Activated T-helper 17 cell treated with anti-CD3 and anti-CD28 coated beads, Interleukin-2, amount 50 U/mL, for 72 hours (primary cell): ENCODE measurements around the gene WASHC2A. TPM values are rescaled to one million over a fixed set of nuclear protein-coding genes. Genes with fewer than 3 reads are reported as not detected.
"Not testable (repeated sequence)": the region's sequence is repeated elsewhere in the genome, so short reads cannot be mapped to it uniquely, and the experiment has no call there.

Source experiments
- ATAC-seq: fragments of 150-1000 bp; cut with Tn5 transposase; replicated peaks from 2 replicates; pipeline ENCODE4 v1.10.0; 2021; ENCODE audit warnings: mild to moderate bottlenecking, moderate library complexity
- H3K27ac Mint-ChIP-seq: one replicate; pipeline ENCODE4 v1.8.0; 2022; ENCODE audit warnings: mixed read lengths
- H3K27me3 Mint-ChIP-seq: one replicate; pipeline ENCODE4 v1.8.0; 2022; ENCODE audit warnings: mixed read lengths
- H3K36me3 Mint-ChIP-seq: one replicate; pipeline ENCODE4 v1.8.0; 2022; ENCODE audit warnings: low read depth, mild to moderate bottlenecking, mixed read lengths
- H3K4me1 Mint-ChIP-seq: one replicate; pipeline ENCODE4 v1.8.0; 2022; ENCODE audit warnings: mixed read lengths
- H3K4me3 Mint-ChIP-seq: one replicate; pipeline ENCODE4 v1.8.0; 2022; ENCODE audit warnings: mild to moderate bottlenecking, mixed read lengths
- H3K9me3 Mint-ChIP-seq: one replicate; pipeline ENCODE4 v1.8.0; 2022; ENCODE audit warnings: mixed read lengths
- total RNA-seq, 2 donors: library from RNA; stranded (reverse); gene quantifications; one replicate each; pipeline ENCODE4 v1.2.3, GENCODE V29; 2022

WASHC2A gene, protein sequence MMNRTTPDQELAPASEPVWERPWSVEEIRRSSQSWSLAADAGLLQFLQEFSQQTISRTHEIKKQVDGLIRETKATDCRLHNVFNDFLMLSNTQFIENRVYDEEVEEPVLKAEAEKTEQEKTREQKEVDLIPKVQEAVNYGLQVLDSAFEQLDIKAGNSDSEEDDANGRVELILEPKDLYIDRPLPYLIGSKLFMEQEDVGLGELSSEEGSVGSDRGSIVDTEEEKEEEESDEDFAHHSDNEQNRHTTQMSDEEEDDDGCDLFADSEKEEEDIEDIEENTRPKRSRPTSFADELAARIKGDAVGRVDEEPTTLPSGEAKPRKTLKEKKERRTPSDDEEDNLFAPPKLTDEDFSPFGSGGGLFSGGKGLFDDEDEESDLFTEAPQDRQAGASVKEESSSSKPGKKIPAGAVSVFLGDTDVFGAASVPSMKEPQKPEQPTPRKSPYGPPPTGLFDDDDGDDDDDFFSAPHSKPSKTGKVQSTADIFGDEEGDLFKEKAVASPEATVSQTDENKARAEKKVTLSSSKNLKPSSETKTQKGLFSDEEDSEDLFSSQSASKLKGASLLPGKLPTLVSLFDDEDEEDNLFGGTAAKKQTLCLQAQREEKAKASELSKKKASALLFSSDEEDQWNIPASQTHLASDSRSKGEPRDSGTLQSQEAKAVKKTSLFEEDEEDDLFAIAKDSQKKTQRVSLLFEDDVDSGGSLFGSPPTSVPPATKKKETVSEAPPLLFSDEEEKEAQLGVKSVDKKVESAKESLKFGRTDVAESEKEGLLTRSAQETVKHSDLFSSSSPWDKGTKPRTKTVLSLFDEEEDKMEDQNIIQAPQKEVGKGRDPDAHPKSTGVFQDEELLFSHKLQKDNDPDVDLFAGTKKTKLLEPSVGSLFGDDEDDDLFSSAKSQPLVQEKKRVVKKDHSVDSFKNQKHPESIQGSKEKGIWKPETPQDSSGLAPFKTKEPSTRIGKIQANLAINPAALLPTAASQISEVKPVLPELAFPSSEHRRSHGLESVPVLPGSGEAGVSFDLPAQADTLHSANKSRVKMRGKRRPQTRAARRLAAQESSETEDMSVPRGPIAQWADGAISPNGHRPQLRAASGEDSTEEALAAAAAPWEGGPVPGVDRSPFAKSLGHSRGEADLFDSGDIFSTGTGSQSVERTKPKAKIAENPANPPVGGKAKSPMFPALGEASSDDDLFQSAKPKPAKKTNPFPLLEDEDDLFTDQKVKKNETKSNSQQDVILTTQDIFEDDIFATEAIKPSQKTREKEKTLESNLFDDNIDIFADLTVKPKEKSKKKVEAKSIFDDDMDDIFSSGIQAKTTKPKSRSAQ (N-terminal part only)
- 10 to 100 TPM; 38.4 to 40.7 TPM for total RNA-seq

GRCh38 chr10:50067546-50068351 is at the start of gene WASHC2A:
WASHC2A (plus strand) TSS chr10:50067954; CDS start chr10:50068006, 52 bp downstream.
- Mint-ChIP-seq H3K27ac (peak within 1 kb of the TSS; percentile 86), H3K4me3 (peak within 1 kb of the TSS; percentile 70), H3K36me3 (peaks cover 25% of the 10 kb centered on the region), H3K4me1 (peaks cover 10% of the 10 kb centered on the region)
- not testable (repeated sequence) for H3K9me3 Mint-ChIP-seq, H3K27me3 Mint-ChIP-seq
- ATAC-seq: peak; percentile 96

DNA sequence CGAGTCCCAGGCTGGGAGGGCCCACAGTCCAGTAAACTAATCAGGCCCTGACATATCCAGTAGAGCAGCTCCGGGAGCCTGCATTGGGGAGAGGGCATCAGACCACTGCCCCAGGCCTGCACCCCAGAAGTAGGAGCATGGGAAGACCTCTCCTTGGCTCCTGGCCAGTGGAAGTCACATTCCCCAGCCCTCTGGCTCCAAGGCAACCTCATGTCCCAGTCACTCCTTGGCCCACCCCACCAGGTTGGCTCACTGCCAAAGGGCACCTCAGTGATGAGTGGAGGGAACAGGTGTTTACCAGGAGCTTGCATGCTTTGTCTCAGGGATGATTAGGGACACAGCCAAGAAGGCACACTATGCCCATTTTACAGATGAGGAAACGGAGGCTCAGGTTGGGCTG is 48.5 kb upstream of the WASHC2A start:
- not testable (repeated sequence) for H3K4me1 Mint-ChIP-seq, ATAC-seq, H3K36me3 Mint-ChIP-seq, H3K9me3 Mint-ChIP-seq, H3K27me3 Mint-ChIP-seq, H3K4me3 Mint-ChIP-seq, H3K27ac Mint-ChIP-seq

DNA sequence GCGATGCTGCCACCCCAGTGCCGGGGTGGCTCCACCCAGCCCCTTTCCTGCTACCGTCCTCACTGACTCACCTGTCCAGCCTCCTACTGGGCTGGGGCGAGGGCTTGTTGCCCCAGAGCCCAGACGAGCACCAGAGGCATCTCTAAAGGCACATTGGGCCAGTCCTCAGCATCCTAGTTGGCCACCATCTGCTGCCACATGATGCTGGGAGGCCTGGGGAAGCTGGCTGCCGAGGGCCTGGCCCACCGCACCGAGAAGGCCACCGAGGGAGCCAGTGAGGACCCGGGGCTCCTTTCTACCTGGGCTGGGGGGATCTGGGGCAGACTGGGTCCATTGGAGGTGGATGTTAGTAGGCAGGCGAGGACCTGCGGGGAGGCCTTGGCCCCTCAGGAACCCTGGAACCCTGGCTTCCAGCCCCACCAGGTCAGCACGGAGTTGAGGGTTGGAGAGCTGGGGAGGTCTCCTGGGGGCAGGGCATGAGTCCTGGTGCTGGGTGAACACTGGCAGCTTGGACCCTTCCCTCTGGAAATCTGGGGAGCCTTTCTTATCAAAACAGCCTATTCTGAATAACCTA is 47.2 kb upstream of the WASHC2A start:
- H3K27ac Mint-ChIP-seq, H3K9me3 Mint-ChIP-seq, H3K4me3 Mint-ChIP-seq, H3K36me3 Mint-ChIP-seq, H3K4me1 Mint-ChIP-seq, ATAC-seq, H3K27me3 Mint-ChIP-seq: not testable (repeated sequence)

DNA sequence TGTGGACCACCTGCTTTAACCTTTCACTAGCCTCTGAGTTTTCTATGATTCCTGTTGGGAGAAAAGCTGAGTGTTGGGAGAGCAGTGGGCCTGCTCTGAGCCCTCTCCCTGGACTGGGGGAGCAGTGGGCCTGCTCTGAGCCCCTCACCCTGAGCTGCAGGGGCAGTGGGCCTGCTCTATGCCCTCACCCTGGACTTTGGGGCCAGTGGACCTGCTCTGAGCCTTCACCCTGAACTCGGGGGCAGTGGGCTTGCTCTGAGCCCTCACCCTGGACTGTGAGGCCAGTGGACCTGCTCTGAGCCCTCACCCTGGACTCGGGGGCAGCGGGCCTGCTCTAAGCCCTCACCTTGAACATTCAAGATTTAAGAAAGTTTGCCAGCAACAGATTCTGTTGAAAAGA is 46.1 kb upstream of the WASHC2A start:
- H3K27ac Mint-ChIP-seq: no peak overlapping the region
- H3K4me1 Mint-ChIP-seq: no peaks in the 10 kb centered on the region
- peaks cover 14% of the 10 kb centered on the region for H3K27me3 Mint-ChIP-seq

DNA sequence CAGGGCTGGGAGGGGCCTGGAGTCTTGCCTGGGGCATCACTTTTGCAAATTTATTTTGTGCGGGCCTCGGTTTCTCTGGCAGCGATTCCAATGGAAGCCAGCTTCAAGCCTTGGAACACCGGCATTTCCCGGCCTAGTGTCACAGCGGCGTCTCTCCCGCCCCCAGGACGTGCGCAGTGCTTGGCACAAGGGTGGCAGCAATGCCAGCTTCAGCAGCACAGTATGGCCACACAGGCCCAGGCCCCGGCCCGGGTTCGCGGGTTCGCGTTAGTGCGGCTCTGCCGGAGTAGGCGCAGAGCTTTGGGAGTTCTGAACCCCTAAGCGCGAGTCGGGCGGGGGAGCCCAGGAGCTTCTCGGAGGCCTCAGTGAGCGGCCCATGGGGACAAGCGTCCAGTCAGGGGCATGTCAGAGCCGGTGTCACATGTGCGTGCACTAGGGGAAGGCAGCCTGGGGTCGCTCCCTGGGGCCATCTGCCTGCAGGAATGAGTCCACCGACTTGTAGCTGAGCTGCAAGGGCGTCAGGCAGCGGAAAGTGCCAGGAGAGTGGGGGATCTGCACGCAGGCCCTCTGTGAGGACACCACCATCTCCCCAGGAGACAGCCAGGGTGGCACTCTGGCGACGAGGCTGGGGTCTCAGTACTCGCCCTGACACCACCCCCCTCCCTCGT is 42.9 kb upstream of the WASHC2A start:
- H3K27me3 Mint-ChIP-seq: peaks cover 14% of the 10 kb centered on the region
- not testable (repeated sequence) for H3K36me3 Mint-ChIP-seq, H3K9me3 Mint-ChIP-seq, H3K4me1 Mint-ChIP-seq, H3K27ac Mint-ChIP-seq, H3K4me3 Mint-ChIP-seq, ATAC-seq

More for the DNA sequence above, 46.1 kb upstream of the WASHC2A start:
- Mint-ChIP-seq H3K9me3 (no peaks in the 10 kb centered on the region), H3K4me3 (no peak overlapping the region), H3K36me3 (no peaks in the 10 kb centered on the region)
- no peak for ATAC-seq

DNA sequence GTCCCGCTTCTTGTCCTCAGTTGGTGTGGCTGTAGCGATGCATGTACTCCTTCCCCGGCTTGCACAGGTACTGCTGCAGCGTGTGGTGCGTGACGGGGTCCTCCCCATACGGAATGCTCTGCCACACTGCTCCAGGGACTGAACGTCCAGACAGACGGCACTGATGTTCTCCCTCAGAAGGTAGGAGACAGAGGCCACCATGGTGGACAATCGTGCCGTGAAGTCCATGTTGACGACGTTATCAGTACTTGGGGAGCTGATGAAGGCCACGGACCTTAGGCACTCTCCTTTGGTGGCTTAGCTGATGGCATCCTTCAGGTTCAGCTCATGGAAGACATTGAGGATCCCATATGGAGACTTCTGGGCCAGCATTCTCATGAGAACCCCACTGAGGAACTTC is 42.1 kb upstream of the WASHC2A start:
- no peak overlapping the region for H3K27ac Mint-ChIP-seq
- no peak for ATAC-seq
- no peaks in the 10 kb centered on the region for H3K9me3 Mint-ChIP-seq
- peaks cover 14% of the 10 kb centered on the region for H3K27me3 Mint-ChIP-seq
- H3K4me1 Mint-ChIP-seq: no peaks in the 10 kb centered on the region
- no peaks in the 10 kb centered on the region for H3K36me3 Mint-ChIP-seq
- H3K4me3 Mint-ChIP-seq: no peak overlapping the region

- no peak for ATAC-seq
- H3K4me1 Mint-ChIP-seq: no peaks in the 10 kb centered on the region
- H3K36me3 Mint-ChIP-seq: no peaks in the 10 kb centered on the region
- H3K27ac Mint-ChIP-seq: no peak overlapping the region
- H3K4me3 Mint-ChIP-seq: no peak overlapping the region
- H3K9me3 Mint-ChIP-seq: no peaks in the 10 kb centered on the region
- H3K27me3 Mint-ChIP-seq: peaks cover 14% of the 10 kb centered on the region
These were observed 40.6 kb upstream of the WASHC2A start for GRCh38 chr10:50027195-50027594.

GRCh38 chr10:50033481-50033880 is 34.3 kb upstream of the WASHC2A start:
- no peak overlapping the region for H3K27ac Mint-ChIP-seq
- no peaks in the 10 kb centered on the region for H3K4me1 Mint-ChIP-seq
- H3K9me3 Mint-ChIP-seq: no peaks in the 10 kb centered on the region
- no peak overlapping the region for H3K4me3 Mint-ChIP-seq
- H3K36me3 Mint-ChIP-seq: no peaks in the 10 kb centered on the region
- no peak for ATAC-seq
- no peaks in the 10 kb centered on the region for H3K27me3 Mint-ChIP-seq

GRCh38 chr10:50035337-50035736 is 32.4 kb upstream of the WASHC2A start:
- not testable (repeated sequence) for H3K4me1 Mint-ChIP-seq, H3K27ac Mint-ChIP-seq, ATAC-seq, H3K36me3 Mint-ChIP-seq, H3K27me3 Mint-ChIP-seq, H3K9me3 Mint-ChIP-seq, H3K4me3 Mint-ChIP-seq

DNA sequence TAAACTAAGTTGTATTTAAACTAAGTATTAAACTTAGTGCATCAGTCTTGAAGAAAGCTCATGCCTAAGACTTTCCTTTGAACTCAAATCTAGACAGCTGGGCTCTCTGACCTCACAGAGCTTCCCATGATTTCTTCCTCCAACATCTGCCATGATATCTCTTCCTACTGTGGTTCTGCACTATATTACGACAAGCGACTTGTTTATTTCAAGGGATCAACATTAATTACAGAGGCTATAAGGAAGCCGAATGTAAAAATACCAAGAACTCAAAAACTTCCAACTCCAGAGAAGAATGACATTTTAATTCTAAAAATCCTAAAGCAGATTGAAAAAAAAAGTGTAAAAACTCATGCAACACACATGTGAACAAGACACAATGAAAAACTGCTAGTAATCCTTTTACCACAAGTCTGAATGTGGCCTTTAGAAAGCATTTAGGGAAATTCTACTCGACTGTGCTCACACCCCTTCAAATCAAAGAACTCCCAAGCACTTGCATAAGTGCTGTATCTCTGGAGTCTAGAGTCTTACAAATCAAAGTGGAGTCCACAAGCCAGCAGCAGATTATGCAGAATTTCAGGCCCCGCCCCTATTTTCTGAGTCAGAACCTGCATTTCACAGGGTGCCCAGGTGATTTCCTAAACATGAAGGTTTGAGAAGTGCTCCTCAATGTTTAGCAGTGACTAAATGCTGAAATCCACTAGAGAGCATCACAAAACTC is 22.7 kb upstream of the WASHC2A start:
- no peaks in the 10 kb centered on the region for H3K4me1 Mint-ChIP-seq
- no peak overlapping the region for H3K4me3 Mint-ChIP-seq
- H3K9me3 Mint-ChIP-seq: no peaks in the 10 kb centered on the region
- no peaks in the 10 kb centered on the region for H3K27me3 Mint-ChIP-seq
- ATAC-seq: no peak
- H3K36me3 Mint-ChIP-seq: no peaks in the 10 kb centered on the region
- H3K27ac Mint-ChIP-seq: no peak overlapping the region

DNA sequence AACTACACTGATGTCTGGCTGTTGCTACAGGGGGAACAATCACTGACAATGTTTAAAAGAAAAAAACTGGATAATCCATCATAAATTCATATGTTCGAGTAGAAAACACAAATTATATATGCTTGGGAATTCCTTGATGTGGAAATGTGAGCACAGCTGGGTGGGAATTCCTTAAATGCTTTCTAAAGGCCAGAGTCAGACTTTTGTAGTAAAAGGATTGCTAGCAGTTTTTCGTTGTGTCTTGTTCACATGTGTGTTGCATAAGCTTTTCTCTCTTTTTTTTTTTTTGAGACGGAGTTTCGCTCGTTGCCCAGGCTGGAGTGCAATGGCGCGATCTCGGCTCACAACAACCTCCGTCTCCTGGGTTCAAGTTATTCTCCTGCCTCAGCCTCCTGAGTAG is 21.3 kb upstream of the WASHC2A start:
- not testable (repeated sequence) for ATAC-seq, H3K36me3 Mint-ChIP-seq, H3K4me1 Mint-ChIP-seq, H3K27ac Mint-ChIP-seq, H3K9me3 Mint-ChIP-seq, H3K4me3 Mint-ChIP-seq, H3K27me3 Mint-ChIP-seq

- not testable (repeated sequence) for H3K36me3 Mint-ChIP-seq, H3K4me3 Mint-ChIP-seq, H3K4me1 Mint-ChIP-seq, ATAC-seq, H3K9me3 Mint-ChIP-seq, H3K27me3 Mint-ChIP-seq, H3K27ac Mint-ChIP-seq
These were observed 20.2 kb upstream of the WASHC2A start for GRCh38 chr10:50047594-50047993.
